GM12878 (cell line): ENCODE data around the gene CFAP97D2. TPM values are rescaled to one million over a fixed set of nuclear protein-coding genes. Genes with fewer than 3 reads are reported as not detected.

Experiments
- CHD4 ChIP-seq: fragments of 200-600 bp; sonication (generic); IDR thresholded peaks from 2 replicates; pipeline ENCODE4 v1.6.1; 2016; ENCODE audit warnings: mild to moderate bottlenecking
- EGR1 ChIP-seq, 2 experiments: IDR thresholded peaks; 1 replicate in 1 of 2; 2 replicates in 1 of 2; pipeline ENCODE4 v1.6.1; 2011 to 2012; ENCODE audit warnings: low read depth in 2 of 2, low read length in 2 of 2, borderline replicate concordance in 1 of 2, mild to moderate bottlenecking in 1 of 2, moderate library complexity in 1 of 2
- ESRRA ChIP-seq: IDR thresholded peaks from 2 replicates; pipeline ENCODE4 v1.6.1; 2012; ENCODE audit warnings: mild to moderate bottlenecking, low read length, improper control_type of control experiment
- KDM1A ChIP-seq: fragments of 200-600 bp; sonication (generic); IDR thresholded peaks from 2 replicates; pipeline ENCODE4 v1.6.1; 2016; ENCODE audit warnings: borderline replicate concordance
- MEF2B ChIP-seq: fragments of 450-650 bp; IDR thresholded peaks from 2 replicates; pipeline ENCODE4 v1.6.1; 2018; ENCODE audit warnings: mild to moderate bottlenecking, moderate library complexity; ENCODE audit not compliant: partially characterized antibody, poor library complexity, severe bottlenecking
- MTA3 ChIP-seq: IDR thresholded peaks from 2 replicates; pipeline ENCODE4 v1.6.1; 2012; ENCODE audit warnings: low read length, inconsistent platforms, borderline replicate concordance
- POLR2AphosphoS2 ChIP-seq: IDR thresholded peaks from 2 replicates; pipeline ENCODE4 v1.6.1; 2011; ENCODE audit warnings: low read depth, mild to moderate bottlenecking, low read length, improper control_type of control experiment, moderate library complexity
- SP1 ChIP-seq: IDR thresholded peaks from one replicate; pipeline ENCODE4 v1.6.1; 2011; ENCODE audit warnings: low read depth, low read length
- SREBF1 ChIP-seq: IDR thresholded peaks from 2 replicates; pipeline ENCODE4 v1.6.1; 2012; ENCODE audit warnings: mild to moderate bottlenecking, low read length
- SRF ChIP-seq, 2 experiments: IDR thresholded peaks; 2 replicates each; pipeline ENCODE4 v1.6.1; 2011; ENCODE audit warnings: low read depth in 2 of 2, low read length in 2 of 2, mild to moderate bottlenecking in 1 of 2, moderate library complexity in 1 of 2
- polyA plus RNA-seq, 11 experiments: library from polyadenylated mRNA; depleted of rRNA in 4 of 11; unstranded in 6 of 11; stranded (reverse) in 5 of 11; fragments of >200 nt; fragmentation: Nextera tagmentation in 4 of 11; fragmentation: Illumina TruSeq in 1 of 11; extraction: Ambion mirVana in 4 of 11; extraction: Trizol in 1 of 11; gene quantifications; 1 replicate in 1 of 11; 2 replicates in 10 of 11; pipeline versions ENCODE4 v1.2.1 to v1.2.3, GENCODE V29; 2011 to 2016; ENCODE audit warnings: inconsistent platforms in 2 of 11, missing spikeins in 2 of 11, low read depth in 1 of 11
- total RNA-seq, 4 experiments: library from RNA; depleted of rRNA in 3 of 4; stranded (reverse); fragments of >200 nt in 3 of 4; fragmentation: Illumina TruSeq in 1 of 4; extraction: Trizol in 1 of 4; gene quantifications; 2 replicates each; pipeline versions ENCODE4 v1.2.1 to v1.2.3, GENCODE V29; 2013 to 2021
- TF ChIP-seq, protein P1 (sequence below): fragments of 450-650 bp; formaldehyde crosslinking; IDR thresholded peaks from 2 replicates; pipeline ENCODE4 v1.4.0; 2020; ENCODE audit warnings: mild to moderate bottlenecking, moderate library complexity
- TF ChIP-seq, protein P2 (sequence below): fragments of 450-650 bp; IDR thresholded peaks from 2 replicates; pipeline ENCODE4 v1.6.1; 2017; ENCODE audit warnings: mild to moderate bottlenecking, moderate library complexity
- TF ChIP-seq, protein P3 (sequence below): fragments of 450-650 bp; IDR thresholded peaks from 2 replicates; pipeline ENCODE4 v1.6.1; 2017; ENCODE audit warnings: mild to moderate bottlenecking

The CFAP97D2 gene
- total and polyA plus RNA-seq, 10 of the 15 experiments (the other 5 are each of a cell fraction or from before 2014, with no cell fraction given), result not detected

- no peak for TF ChIP-seq KDM1A
- TF ChIP-seq MTA3, result no peak
- no peak for TF ChIP-seq MEF2B
- TF ChIP-seq EGR1 (IDR thresholded peaks at IDR 0.05; ENCODE audit: borderline replicate concordance in 1 of 2, low read depth in 2 of 2, low read length in 2 of 2), result no peak
- TF ChIP-seq, protein P1, sequence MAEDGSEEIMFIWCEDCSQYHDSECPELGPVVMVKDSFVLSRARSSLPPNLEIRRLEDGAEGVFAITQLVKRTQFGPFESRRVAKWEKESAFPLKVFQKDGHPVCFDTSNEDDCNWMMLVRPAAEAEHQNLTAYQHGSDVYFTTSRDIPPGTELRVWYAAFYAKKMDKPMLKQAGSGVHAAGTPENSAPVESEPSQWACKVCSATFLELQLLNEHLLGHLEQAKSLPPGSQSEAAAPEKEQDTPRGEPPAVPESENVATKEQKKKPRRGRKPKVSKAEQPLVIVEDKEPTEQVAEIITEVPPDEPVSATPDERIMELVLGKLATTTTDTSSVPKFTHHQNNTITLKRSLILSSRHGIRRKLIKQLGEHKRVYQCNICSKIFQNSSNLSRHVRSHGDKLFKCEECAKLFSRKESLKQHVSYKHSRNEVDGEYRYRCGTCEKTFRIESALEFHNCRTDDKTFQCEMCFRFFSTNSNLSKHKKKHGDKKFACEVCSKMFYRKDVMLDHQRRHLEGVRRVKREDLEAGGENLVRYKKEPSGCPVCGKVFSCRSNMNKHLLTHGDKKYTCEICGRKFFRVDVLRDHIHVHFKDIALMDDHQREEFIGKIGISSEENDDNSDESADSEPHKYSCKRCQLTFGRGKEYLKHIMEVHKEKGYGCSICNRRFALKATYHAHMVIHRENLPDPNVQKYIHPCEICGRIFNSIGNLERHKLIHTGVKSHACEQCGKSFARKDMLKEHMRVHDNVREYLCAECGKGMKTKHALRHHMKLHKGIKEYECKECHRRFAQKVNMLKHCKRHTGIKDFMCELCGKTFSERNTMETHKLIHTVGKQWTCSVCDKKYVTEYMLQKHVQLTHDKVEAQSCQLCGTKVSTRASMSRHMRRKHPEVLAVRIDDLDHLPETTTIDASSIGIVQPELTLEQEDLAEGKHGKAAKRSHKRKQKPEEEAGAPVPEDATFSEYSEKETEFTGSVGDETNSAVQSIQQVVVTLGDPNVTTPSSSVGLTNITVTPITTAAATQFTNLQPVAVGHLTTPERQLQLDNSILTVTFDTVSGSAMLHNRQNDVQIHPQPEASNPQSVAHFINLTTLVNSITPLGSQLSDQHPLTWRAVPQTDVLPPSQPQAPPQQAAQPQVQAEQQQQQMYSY (CRISPR knock-in tag), result no peak
- TF ChIP-seq, protein P2, sequence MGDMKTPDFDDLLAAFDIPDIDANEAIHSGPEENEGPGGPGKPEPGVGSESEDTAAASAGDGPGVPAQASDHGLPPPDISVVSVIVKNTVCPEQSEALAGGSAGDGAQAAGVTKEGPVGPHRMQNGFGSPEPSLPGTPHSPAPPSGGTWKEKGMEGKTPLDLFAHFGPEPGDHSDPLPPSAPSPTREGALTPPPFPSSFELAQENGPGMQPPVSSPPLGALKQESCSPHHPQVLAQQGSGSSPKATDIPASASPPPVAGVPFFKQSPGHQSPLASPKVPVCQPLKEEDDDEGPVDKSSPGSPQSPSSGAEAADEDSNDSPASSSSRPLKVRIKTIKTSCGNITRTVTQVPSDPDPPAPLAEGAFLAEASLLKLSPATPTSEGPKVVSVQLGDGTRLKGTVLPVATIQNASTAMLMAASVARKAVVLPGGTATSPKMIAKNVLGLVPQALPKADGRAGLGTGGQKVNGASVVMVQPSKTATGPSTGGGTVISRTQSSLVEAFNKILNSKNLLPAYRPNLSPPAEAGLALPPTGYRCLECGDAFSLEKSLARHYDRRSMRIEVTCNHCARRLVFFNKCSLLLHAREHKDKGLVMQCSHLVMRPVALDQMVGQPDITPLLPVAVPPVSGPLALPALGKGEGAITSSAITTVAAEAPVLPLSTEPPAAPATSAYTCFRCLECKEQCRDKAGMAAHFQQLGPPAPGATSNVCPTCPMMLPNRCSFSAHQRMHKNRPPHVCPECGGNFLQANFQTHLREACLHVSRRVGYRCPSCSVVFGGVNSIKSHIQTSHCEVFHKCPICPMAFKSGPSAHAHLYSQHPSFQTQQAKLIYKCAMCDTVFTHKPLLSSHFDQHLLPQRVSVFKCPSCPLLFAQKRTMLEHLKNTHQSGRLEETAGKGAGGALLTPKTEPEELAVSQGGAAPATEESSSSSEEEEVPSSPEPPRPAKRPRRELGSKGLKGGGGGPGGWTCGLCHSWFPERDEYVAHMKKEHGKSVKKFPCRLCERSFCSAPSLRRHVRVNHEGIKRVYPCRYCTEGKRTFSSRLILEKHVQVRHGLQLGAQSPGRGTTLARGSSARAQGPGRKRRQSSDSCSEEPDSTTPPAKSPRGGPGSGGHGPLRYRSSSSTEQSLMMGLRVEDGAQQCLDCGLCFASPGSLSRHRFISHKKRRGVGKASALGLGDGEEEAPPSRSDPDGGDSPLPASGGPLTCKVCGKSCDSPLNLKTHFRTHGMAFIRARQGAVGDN, result no peak
- TF ChIP-seq, protein P3, sequence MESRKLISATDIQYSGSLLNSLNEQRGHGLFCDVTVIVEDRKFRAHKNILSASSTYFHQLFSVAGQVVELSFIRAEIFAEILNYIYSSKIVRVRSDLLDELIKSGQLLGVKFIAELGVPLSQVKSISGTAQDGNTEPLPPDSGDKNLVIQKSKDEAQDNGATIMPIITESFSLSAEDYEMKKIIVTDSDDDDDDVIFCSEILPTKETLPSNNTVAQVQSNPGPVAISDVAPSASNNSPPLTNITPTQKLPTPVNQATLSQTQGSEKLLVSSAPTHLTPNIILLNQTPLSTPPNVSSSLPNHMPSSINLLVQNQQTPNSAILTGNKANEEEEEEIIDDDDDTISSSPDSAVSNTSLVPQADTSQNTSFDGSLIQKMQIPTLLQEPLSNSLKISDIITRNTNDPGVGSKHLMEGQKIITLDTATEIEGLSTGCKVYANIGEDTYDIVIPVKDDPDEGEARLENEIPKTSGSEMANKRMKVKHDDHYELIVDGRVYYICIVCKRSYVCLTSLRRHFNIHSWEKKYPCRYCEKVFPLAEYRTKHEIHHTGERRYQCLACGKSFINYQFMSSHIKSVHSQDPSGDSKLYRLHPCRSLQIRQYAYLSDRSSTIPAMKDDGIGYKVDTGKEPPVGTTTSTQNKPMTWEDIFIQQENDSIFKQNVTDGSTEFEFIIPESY, result no peak
- TF ChIP-seq POLR2AphosphoS2, result no peak
- TF ChIP-seq SP1, result no peak
- TF ChIP-seq SRF (IDR thresholded peaks at IDR 0.05; ENCODE audit: low read depth in 2 of 2, low read length in 2 of 2), result no peak
- TF ChIP-seq ESRRA, result no peak
- no peak for TF ChIP-seq SREBF1
- no peak for TF ChIP-seq CHD4
These were observed 58.5 kb downstream of the CFAP97D2 start (continued) for GRCh38 chr13:114237415-114238112.
